HCT116 (cell line): ENCODE measurements around the gene ST6GAL2. TPM values are rescaled to one million over a fixed set of nuclear protein-coding genes. Genes with fewer than 3 reads are reported as not detected.

ENCODE experiments used
- ATAC-seq: fragments of 200-7000 bp; cut with Tn5 transposase; 2 replicates; pipeline ENCODE4 v1.9.1; 2020; ENCODE audit warnings: mild to moderate bottlenecking, moderate library complexity
- BruUV-seq: library from RNA; stranded (reverse); fragments of 400-500 nt; replicated peaks from 2 replicates; lab custom pipeline; 2021; lab: Mats Ljungman, UMichigan
- CTCF ChIA-PET: fragments of 300-600 bp; sonication (Branson Sonifier 250); formaldehyde crosslinking; loops from one replicate; lab custom pipeline; 2021; ENCODE audit warnings: antibody characterized with exemption; lab: Charles Lee
- POLR2A ChIA-PET: fragments of 300-600, 350-600 bp; sonication (Branson Sonifier 250); formaldehyde crosslinking; loops from one replicate; lab custom pipeline; 2021; ENCODE audit warnings: antibody characterized with exemption; lab: Charles Lee
- RAD21 ChIA-PET, 2 experiments: fragments of 300-600 bp; sonication (Branson Sonifier 250); formaldehyde crosslinking; loops; one replicate each; lab custom pipeline; 2023; ENCODE audit warnings: low total read pairs in 2 of 2; ENCODE audit not compliant: uncharacterized antibody in 2 of 2, unreplicated experiment in 2 of 2, low non-redundant PET in 1 of 2; lab: Charles Lee
- DNase-seq: peaks from one replicate; pipeline ENCODE4 v3.0.0-alpha.2; 2010; ENCODE audit warnings: low read depth, low spot score
- H2AFZ ChIP-seq: fragments of 200-600 bp; shearing (Covaris generic), sonication (generic); 2 replicates; pipeline ENCODE4 v1.6.1; 2017; ENCODE audit warnings: low read depth, mixed run types, mixed read lengths, antibody characterized with exemption, low read length; ENCODE audit not compliant: poor library complexity, severe bottlenecking
- H3K27ac ChIP-seq: 2 replicates; pipeline ENCODE4 v1.5.1; 2012; ENCODE audit warnings: low read depth, low read length
- H3K27me3 ChIP-seq: fragments of 200-600 bp; sonication (generic); 2 replicates; pipeline ENCODE4 v1.6.1; 2016; ENCODE audit warnings: mixed run types, low read length, mixed read lengths; ENCODE audit not compliant: insufficient read depth
- H3K36me3 ChIP-seq, 2 experiments: fragments of 200-500 bp in 1 of 2; fragments of 200-600 bp in 1 of 2; sonication (Bioruptor generic) in 1 of 2; sonication (generic) in 1 of 2; 2 replicates each; pipeline versions ENCODE4 v1.5.1 to v1.6.1; 2014 to 2016; ENCODE audit warnings: low read length in 2 of 2, inconsistent platforms in 1 of 2, mixed read lengths in 1 of 2, mixed run types in 1 of 2; ENCODE audit not compliant: insufficient read depth in 2 of 2, control insufficient read depth in 1 of 2
- H3K4me1 ChIP-seq, 2 experiments: fragments of 200-600 bp in 1 of 2; sonication (generic) in 1 of 2; 2 replicates each; pipeline versions ENCODE4 v1.5.1 to v1.6.1; 2012 to 2017; ENCODE audit warnings: low read length in 2 of 2, inconsistent platforms in 1 of 2, mild to moderate bottlenecking in 1 of 2, mixed read lengths in 1 of 2, mixed run types in 1 of 2, moderate library complexity in 1 of 2; ENCODE audit not compliant: insufficient read depth in 2 of 2, control insufficient read depth in 1 of 2
- H3K4me2 ChIP-seq: fragments of 200-600 bp; sonication (generic); 2 replicates; pipeline ENCODE4 v1.6.1; 2017; ENCODE audit warnings: mixed run types, low read length, mixed read lengths
- H3K4me3 ChIP-seq, 2 experiments: fragments of 200-600 bp in 1 of 2; sonication (generic) in 1 of 2; replicated peaks in 1 of 2; 2 replicates each; pipeline ENCODE4 v1.5.1; 2011 to 2016; ENCODE audit warnings: low read length in 2 of 2, control low read depth in 1 of 2, low read depth in 1 of 2, mild to moderate bottlenecking in 1 of 2, mixed read lengths in 1 of 2, mixed run types in 1 of 2
- H3K79me2 ChIP-seq: fragments of 200-600 bp; sonication (generic); 2 replicates; pipeline ENCODE4 v1.6.1; 2017; ENCODE audit warnings: mild to moderate bottlenecking, mixed run types, low read length, moderate library complexity, mixed read lengths; ENCODE audit not compliant: insufficient read depth
- H3K9ac ChIP-seq: fragments of 200-600 bp; sonication (generic); 2 replicates; pipeline ENCODE4 v1.6.1; 2016; ENCODE audit warnings: low read length, mixed read lengths
- H3K9me2 ChIP-seq: fragments of 200-600 bp; sonication (generic), shearing (Covaris generic); 2 replicates; pipeline ENCODE4 v1.6.1; 2017; ENCODE audit warnings: mixed run types, mild to moderate bottlenecking, moderate library complexity; ENCODE audit not compliant: insufficient read depth
- H3K9me3 ChIP-seq, 2 experiments: fragments of 200-500 bp in 1 of 2; fragments of 200-600 bp in 1 of 2; sonication (Bioruptor generic) in 1 of 2; sonication (generic) in 1 of 2; 2 replicates each; pipeline ENCODE4 v1.6.1; 2014 to 2017; ENCODE audit warnings: low read length in 2 of 2, mixed read lengths in 2 of 2, inconsistent platforms in 1 of 2, low read depth in 1 of 2, mild to moderate bottlenecking in 1 of 2, mixed run types in 1 of 2, moderate library complexity in 1 of 2; ENCODE audit not compliant: control insufficient read depth in 1 of 2, insufficient read depth in 1 of 2
- H4K20me1 ChIP-seq: fragments of 200-600 bp; sonication (generic), shearing (Covaris generic); 2 replicates; pipeline ENCODE4 v1.6.1; 2017; ENCODE audit warnings: mixed run types, mild to moderate bottlenecking, moderate library complexity; ENCODE audit not compliant: insufficient read depth
- ELF1 ChIP-seq: IDR thresholded peaks from 2 replicates; pipeline ENCODE4 v1.6.1; 2012; ENCODE audit warnings: low read depth, borderline replicate concordance
- EZH2 ChIP-seq: fragments of 200-600 bp; sonication (generic); IDR thresholded peaks from 2 replicates; pipeline ENCODE4 v1.6.1; 2017; ENCODE audit warnings: antibody characterized with exemption, mixed run types
- EZH2phosphoT487 ChIP-seq: fragments of 200-600 bp; IDR thresholded peaks from 2 replicates; pipeline ENCODE4 v1.6.1; 2018; ENCODE audit warnings: antibody characterized with exemption, borderline replicate concordance
- FOSL1 ChIP-seq: IDR thresholded peaks from 2 replicates; pipeline ENCODE4 v1.6.1; 2012; ENCODE audit warnings: low read depth
- JUND ChIP-seq: IDR thresholded peaks from 2 replicates; pipeline ENCODE4 v1.6.1; 2012
- POLR2A ChIP-seq: IDR thresholded peaks from 2 replicates; pipeline ENCODE4 v1.7.0; 2011; ENCODE audit warnings: borderline replicate concordance; ENCODE audit not compliant: insufficient read depth, insufficient read length; ENCODE audit errors: extremely low read depth
- POLR2AphosphoS5 ChIP-seq: IDR thresholded peaks from 2 replicates; pipeline ENCODE4 v1.6.1; 2011; ENCODE audit warnings: mild to moderate bottlenecking, low read depth, low read length, moderate library complexity
- RAD21 ChIP-seq: IDR thresholded peaks from 2 replicates; pipeline ENCODE4 v1.6.1; 2012; ENCODE audit warnings: low read depth, mild to moderate bottlenecking
- SIN3A ChIP-seq: IDR thresholded peaks from 2 replicates; pipeline ENCODE4 v1.6.1; 2012; ENCODE audit warnings: low read depth
- SRF ChIP-seq: IDR thresholded peaks from 2 replicates; pipeline ENCODE4 v1.6.1; 2012; ENCODE audit warnings: low read depth
- TCF7L2 ChIP-seq: IDR thresholded peaks from 2 replicates; pipeline ENCODE4 v1.7.0; 2011; ENCODE audit warnings: borderline replicate concordance, inconsistent platforms; ENCODE audit not compliant: insufficient read depth, insufficient read length; ENCODE audit errors: extremely low read depth
- ZNF274 ChIP-seq: fragments of 200-500 bp; sonication (Bioruptor generic); IDR thresholded peaks from 2 replicates; pipeline ENCODE4 v1.6.1; 2014; ENCODE audit warnings: mild to moderate bottlenecking, low read depth, low read length, inconsistent platforms
- intact Hi-C: fragments of 100-400 bp; cut with micrococcal nuclease; formaldehyde crosslinking; loops from 2 replicates; pipeline ENCODE4 v1.10.0; 2022
- total RNA-seq: library from RNA; stranded (reverse); gene quantifications from one replicate; pipeline ENCODE4 v1.2.1, GENCODE V29; 2021; ENCODE audit not compliant: unreplicated experiment
- TF ChIP-seq, protein P1 (sequence below): IDR thresholded peaks from 2 replicates; pipeline ENCODE4 v1.6.1; 2012; ENCODE audit warnings: low read depth
- TF ChIP-seq, protein P2 (sequence below): IDR thresholded peaks from 2 replicates; pipeline ENCODE4 v1.6.1; 2012
- TF ChIP-seq, protein P3 (sequence below): IDR thresholded peaks from 2 replicates; pipeline ENCODE4 v1.6.1; 2012

ST6GAL2 gene
- total RNA-seq, 1 experiment from 2014 or later: not detected

DNA sequence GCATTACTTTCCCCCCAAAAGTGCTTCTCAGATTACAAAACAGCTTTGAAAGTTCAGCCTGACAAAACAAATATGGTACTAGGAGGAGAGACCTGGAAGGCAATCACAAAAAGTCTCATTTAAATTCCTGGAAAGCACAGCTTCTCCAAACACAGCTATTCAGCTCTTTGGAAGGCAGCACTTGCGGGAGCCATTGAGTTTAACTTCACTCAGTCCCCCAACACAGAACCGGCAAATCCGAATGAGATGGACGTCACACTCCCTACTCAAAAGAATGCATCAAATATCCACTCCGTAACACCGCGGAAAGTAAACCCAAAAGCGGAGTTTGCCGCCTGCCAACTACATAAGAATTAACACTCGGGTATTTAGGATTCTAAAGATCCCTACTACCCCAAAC lies 638 bp downstream of the ST6GAL2 start (continued):
- TF ChIP-seq, protein P1, sequence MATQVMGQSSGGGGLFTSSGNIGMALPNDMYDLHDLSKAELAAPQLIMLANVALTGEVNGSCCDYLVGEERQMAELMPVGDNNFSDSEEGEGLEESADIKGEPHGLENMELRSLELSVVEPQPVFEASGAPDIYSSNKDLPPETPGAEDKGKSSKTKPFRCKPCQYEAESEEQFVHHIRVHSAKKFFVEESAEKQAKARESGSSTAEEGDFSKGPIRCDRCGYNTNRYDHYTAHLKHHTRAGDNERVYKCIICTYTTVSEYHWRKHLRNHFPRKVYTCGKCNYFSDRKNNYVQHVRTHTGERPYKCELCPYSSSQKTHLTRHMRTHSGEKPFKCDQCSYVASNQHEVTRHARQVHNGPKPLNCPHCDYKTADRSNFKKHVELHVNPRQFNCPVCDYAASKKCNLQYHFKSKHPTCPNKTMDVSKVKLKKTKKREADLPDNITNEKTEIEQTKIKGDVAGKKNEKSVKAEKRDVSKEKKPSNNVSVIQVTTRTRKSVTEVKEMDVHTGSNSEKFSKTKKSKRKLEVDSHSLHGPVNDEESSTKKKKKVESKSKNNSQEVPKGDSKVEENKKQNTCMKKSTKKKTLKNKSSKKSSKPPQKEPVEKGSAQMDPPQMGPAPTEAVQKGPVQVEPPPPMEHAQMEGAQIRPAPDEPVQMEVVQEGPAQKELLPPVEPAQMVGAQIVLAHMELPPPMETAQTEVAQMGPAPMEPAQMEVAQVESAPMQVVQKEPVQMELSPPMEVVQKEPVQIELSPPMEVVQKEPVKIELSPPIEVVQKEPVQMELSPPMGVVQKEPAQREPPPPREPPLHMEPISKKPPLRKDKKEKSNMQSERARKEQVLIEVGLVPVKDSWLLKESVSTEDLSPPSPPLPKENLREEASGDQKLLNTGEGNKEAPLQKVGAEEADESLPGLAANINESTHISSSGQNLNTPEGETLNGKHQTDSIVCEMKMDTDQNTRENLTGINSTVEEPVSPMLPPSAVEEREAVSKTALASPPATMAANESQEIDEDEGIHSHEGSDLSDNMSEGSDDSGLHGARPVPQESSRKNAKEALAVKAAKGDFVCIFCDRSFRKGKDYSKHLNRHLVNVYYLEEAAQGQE: no peak
- TF ChIP-seq SRF (no peak), ZNF274 (no peak), POLR2A (no peak), JUND (no peak)
- TF ChIP-seq, protein P2, sequence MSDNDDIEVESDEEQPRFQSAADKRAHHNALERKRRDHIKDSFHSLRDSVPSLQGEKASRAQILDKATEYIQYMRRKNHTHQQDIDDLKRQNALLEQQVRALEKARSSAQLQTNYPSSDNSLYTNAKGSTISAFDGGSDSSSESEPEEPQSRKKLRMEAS: no peak

DNA sequence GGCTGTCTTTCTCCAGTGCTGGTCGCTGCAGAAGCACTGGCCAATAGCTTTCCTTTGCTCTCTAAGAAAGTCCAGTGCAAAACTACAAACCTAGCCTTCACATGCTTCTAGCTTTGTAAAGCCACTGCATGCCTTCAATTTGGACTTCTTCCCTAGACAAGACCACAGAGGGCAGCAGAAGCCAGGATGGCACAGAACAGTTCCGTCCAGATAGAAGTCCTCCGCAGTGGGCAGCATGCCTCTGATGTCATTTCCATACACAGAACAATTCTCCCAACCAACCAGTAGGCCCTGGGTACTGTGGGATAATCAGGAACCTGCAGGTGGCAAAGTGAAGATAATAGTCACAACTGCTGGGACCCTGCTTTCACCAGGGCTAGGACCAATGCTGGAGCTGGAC lies 3.3 kb downstream of the ST6GAL2 start:
- ATAC-seq (no peak), DNase-seq (no peak)
- intact Hi-C loops: no loop called here
- Histone ChIP-seq H3K4me3 (no peak overlapping the region), H3K27me3 (no peaks in the 10 kb centered on the region), H3K9ac (no peak overlapping the region), H4K20me1 (no peaks in the 10 kb centered on the region), H3K27ac (no peak overlapping the region), H3K9me3 (peaks cover 0 to 9% of the 10 kb centered on the region in 2 experiments; a peak in 2 of 4 replicates), H3K4me2 (no peak overlapping the region)
- RAD21 ChIA-PET: no interaction called here
- TF ChIP-seq, protein P1: no peak
- TF ChIP-seq ZNF274 (no peak), POLR2AphosphoS5 (no peak), SIN3A (no peak), JUND (no peak), EZH2phosphoT487 (no peak), EZH2 (no peak), ELF1 (no peak), RAD21 (no peak), FOSL1 (no peak), TCF7L2 (no peak), SRF (no peak)
- TF ChIP-seq, protein P3, sequence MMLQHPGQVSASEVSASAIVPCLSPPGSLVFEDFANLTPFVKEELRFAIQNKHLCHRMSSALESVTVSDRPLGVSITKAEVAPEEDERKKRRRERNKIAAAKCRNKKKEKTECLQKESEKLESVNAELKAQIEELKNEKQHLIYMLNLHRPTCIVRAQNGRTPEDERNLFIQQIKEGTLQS: no peak
- TF ChIP-seq, protein P2: no peak
- TF ChIP-seq, all 23 proteins: peak for 0
- no peak overlapping the region for H2AFZ ChIP-seq
- no peaks in the 10 kb centered on the region for H3K4me1 ChIP-seq
- H3K79me2 ChIP-seq: no peaks in the 10 kb centered on the region
- H3K9me2 ChIP-seq: no peaks in the 10 kb centered on the region
- BruUV-seq: no TSS peak
- POLR2A ChIA-PET: no interaction called here
- CTCF ChIA-PET: no interaction called here
- H3K36me3 ChIP-seq: no peaks in the 10 kb centered on the region
